ENCODE data around the gene UBE2G2. TPM values are rescaled to one million over a fixed set of nuclear protein-coding genes. Genes with fewer than 3 reads are reported as not detected.

Gene UBE2G2
- total RNA-seq, 1 donor from 2014 or later: 92.2 TPM

- DNase-seq (ENCODE audit: low spot score): no peak
Measured at GRCh38 chr21:44816761-44817505, 15.3 kb upstream of the UBE2G2 start.

GRCh38 chr21:44815852-44816628 lies 14.4 kb upstream of the UBE2G2 start:
- no peak for DNase-seq (ENCODE audit: low spot score)

GRCh38 chr21:44815225-44815624 lies 13.6 kb upstream of the UBE2G2 start:
- no peak for DNase-seq (ENCODE audit: low spot score)

- no peak for DNase-seq (ENCODE audit: low spot score)
Measured at GRCh38 chr21:44814498-44815023, 12.9 kb upstream of the UBE2G2 start.

- DNase-seq (ENCODE audit: low spot score): no peak
Measured at GRCh38 chr21:44813727-44814126, 12.1 kb upstream of the UBE2G2 start.

GRCh38 chr21:44813149-44813548 lies 11.5 kb upstream of the UBE2G2 start:
- no peak for DNase-seq (ENCODE audit: low spot score)

GRCh38 chr21:44812640-44813039 lies 11.0 kb upstream of the UBE2G2 start:
- no peak for DNase-seq (ENCODE audit: low spot score)

- no peak for DNase-seq (ENCODE audit: low spot score)
Measured at GRCh38 chr21:44810779-44811178, 9.2 kb upstream of the UBE2G2 start.

- no peak for DNase-seq (ENCODE audit: low spot score)
Measured at GRCh38 chr21:44805859-44806258, 4.2 kb upstream of the UBE2G2 start.

GRCh38 chr21:44805226-44805625 lies 3.6 kb upstream of the UBE2G2 start:
- DNase-seq (ENCODE audit: low spot score): no peak

GRCh38 chr21:44804762-44805161 lies 3.1 kb upstream of the UBE2G2 start:
- no peak for DNase-seq (ENCODE audit: low spot score)

- DNase-seq (ENCODE audit: low spot score): no peak
Measured at GRCh38 chr21:44803651-44804050, 2.0 kb upstream of the UBE2G2 start.

GRCh38 chr21:44802396-44803153 lies 955 bp upstream of the UBE2G2 start:
- no peak for DNase-seq (ENCODE audit: low spot score)

- peak; percentile 35 for DNase-seq (ENCODE audit: low spot score)
Measured at GRCh38 chr21:44800971-44801467, 601 bp downstream of the UBE2G2 start.

- peak; percentile 47 for DNase-seq (ENCODE audit: low spot score)
Measured at GRCh38 chr21:44800103-44800502, 1.5 kb downstream of the UBE2G2 start.

GRCh38 chr21:44799646-44800045 lies 2.0 kb downstream of the UBE2G2 start:
- DNase-seq (ENCODE audit: low spot score): no peak

GRCh38 chr21:44797775-44798174 lies 3.8 kb downstream of the UBE2G2 start:
- DNase-seq (ENCODE audit: low spot score): no peak

GRCh38 chr21:44795342-44795741 lies 6.3 kb downstream of the UBE2G2 start:
- DNase-seq (ENCODE audit: low spot score): no peak

GRCh38 chr21:44793592-44794374 lies 7.8 kb downstream of the UBE2G2 start:
- DNase-seq (ENCODE audit: low spot score): no peak

- DNase-seq (ENCODE audit: low spot score): peak; percentile 69
Measured at GRCh38 chr21:44792702-44793591, 8.7 kb downstream of the UBE2G2 start.

Measured in umbilical cord (tissue), 2 donors.